SK-N-MC (cell line): ENCODE measurements around the gene PROK1.

Experiments used
- EZH2 ChIP-seq: fragments of 200-600 bp; sonication (generic); IDR thresholded peaks from one replicate; pipeline ENCODE4 v1.6.1; 2017; ENCODE audit warnings: antibody characterized with exemption
- POLR2AphosphoS5 ChIP-seq: IDR thresholded peaks from 2 replicates; pipeline ENCODE4 v1.6.1; 2012; ENCODE audit warnings: mild to moderate bottlenecking, low read depth, low read length, borderline replicate concordance

- no peak for TF ChIP-seq EZH2
- TF ChIP-seq POLR2AphosphoS5: no peak
These were observed 34.8 kb downstream of the PROK1 start for GRCh38 chr1:110485725-110486124.
